K562 (cell line): Measurements from ENCODE around the gene USB1. TPM values are rescaled to one million over a fixed set of nuclear protein-coding genes. Genes with fewer than 3 reads are reported as not detected.

Source experiments
- COPS2 ChIP-seq: fragments of 450-650 bp; conservative IDR thresholded peaks from 2 replicates; pipeline ENCODE4 v1.6.1; 2016; ENCODE audit warnings: mild to moderate bottlenecking, moderate library complexity
- E2F8 ChIP-seq: fragments of 450-650 bp; IDR thresholded peaks from 2 replicates; pipeline ENCODE4 v1.7.1; 2018; ENCODE audit warnings: mild to moderate bottlenecking, low read depth; ENCODE audit not compliant: partially characterized antibody
- ETV1 ChIP-seq: fragments of 450-650 bp; conservative IDR thresholded peaks from 2 replicates; pipeline ENCODE4 v1.6.1; 2016; ENCODE audit warnings: missing genetic modification characterization, control low read depth, low read depth, missing compliant biosample characterization
- FOXO4 ChIP-seq: fragments of 450-650 bp; formaldehyde crosslinking; IDR thresholded peaks from 2 replicates; pipeline ENCODE4 v1.4.0; 2020; ENCODE audit warnings: mild to moderate bottlenecking, moderate library complexity
- GABPB1 ChIP-seq: sonication (generic); formaldehyde crosslinking; IDR thresholded peaks from 2 replicates; pipeline ENCODE4 v1.8.0; 2022; ENCODE audit warnings: mild to moderate bottlenecking, missing genetic modification reagents
- HCFC1 ChIP-seq: IDR thresholded peaks from 2 replicates; pipeline ENCODE4 v1.6.1; 2012; ENCODE audit warnings: low read depth, low read length, improper control_type of control experiment
- HDAC2 ChIP-seq: fragments of 450-650 bp; IDR thresholded peaks from 2 replicates; pipeline ENCODE4 v1.6.1; 2016; ENCODE audit warnings: mild to moderate bottlenecking
- KLF1 ChIP-seq: fragments of 450-650 bp; IDR thresholded peaks from 2 replicates; pipeline ENCODE4 v1.6.1; 2016; ENCODE audit warnings: missing genetic modification characterization, missing compliant biosample characterization
- MAZ ChIP-seq, 2 experiments: fragments of 450-650 bp in 1 of 2; sonication (generic) in 1 of 2; formaldehyde crosslinking; IDR thresholded peaks in 1 of 2; conservative IDR thresholded peaks in 1 of 2; 2 replicates each; pipeline versions ENCODE4 v1.4.0 to v1.5.0; 2020; ENCODE audit warnings: mild to moderate bottlenecking in 1 of 2, missing genetic modification reagents in 1 of 2
- MBD2 ChIP-seq: sonication (generic); IDR thresholded peaks from 2 replicates; pipeline ENCODE4 v1.6.1; 2016; ENCODE audit warnings: low read depth, borderline replicate concordance
- MYC ChIP-seq, 2 experiments: fragments of 250-450 bp in 1 of 2; sonication (Bioruptor Pico) in 1 of 2; IDR thresholded peaks; 2 replicates each; pipeline versions ENCODE4 v1.5.1 to v1.6.1; 2012 to 2021; ENCODE audit warnings: low read depth in 2 of 2, borderline replicate concordance in 1 of 2, improper control_type of control experiment in 1 of 2, low read length in 1 of 2, mild to moderate bottlenecking in 1 of 2, moderate library complexity in 1 of 2
- POLR2A ChIP-seq: fragments of 450-650 bp; conservative IDR thresholded peaks from 2 replicates; pipeline ENCODE4 v1.6.1; 2016
- RAD21 ChIP-seq, 2 experiments: fragments of 250-450 bp in 1 of 2; fragments of 450-650 bp in 1 of 2; sonication (Bioruptor Pico) in 1 of 2; formaldehyde crosslinking in 1 of 2; IDR thresholded peaks in 1 of 2; conservative IDR thresholded peaks in 1 of 2; 2 replicates each; pipeline versions ENCODE4 v1.4.0 to v1.8.0; 2020 to 2022; ENCODE audit warnings: mild to moderate bottlenecking in 2 of 2, moderate library complexity in 1 of 2
- RBM25 ChIP-seq: fragments of 200-400 bp; formaldehyde crosslinking; IDR thresholded peaks from 2 replicates; pipeline ENCODE4 v1.6.1; 2018; ENCODE audit warnings: low read length, low read depth, moderate library complexity; ENCODE audit not compliant: severe bottlenecking
- SMARCA5 ChIP-seq: fragments of 450-650 bp; IDR thresholded peaks from 2 replicates; pipeline ENCODE4 v1.6.1; 2016
- SP1 ChIP-seq: sonication (generic); formaldehyde crosslinking; IDR thresholded peaks from 2 replicates; pipeline ENCODE4 v1.8.1; 2022; ENCODE audit warnings: mild to moderate bottlenecking, missing genetic modification reagents
- UBTF ChIP-seq, 2 experiments: IDR thresholded peaks; 2 replicates each; pipeline ENCODE4 v1.6.1; 2012; ENCODE audit warnings: improper control_type of control experiment in 2 of 2, low read depth in 2 of 2, low read length in 2 of 2, borderline replicate concordance in 1 of 2
- ZNF121 ChIP-seq: sonication (generic); formaldehyde crosslinking; conservative IDR thresholded peaks from 2 replicates; pipeline ENCODE4 v1.8.0; 2022; ENCODE audit warnings: missing genetic modification reagents
- ZNF212 ChIP-seq: fragments of 450-650 bp; formaldehyde crosslinking; IDR thresholded peaks from 2 replicates; pipeline ENCODE4 v1.4.0; 2020; ENCODE audit warnings: mild to moderate bottlenecking
- polyA plus RNA-seq, 8 experiments: library from polyadenylated mRNA; depleted of rRNA in 4 of 8; stranded (reverse) in 5 of 8; unstranded in 3 of 8; fragments of >200 nt; fragmentation: Nextera tagmentation in 2 of 8; fragmentation: Illumina TruSeq in 1 of 8; extraction: Ambion mirVana in 2 of 8; extraction: Trizol in 1 of 8; gene quantifications; 2 replicates each; pipeline versions ENCODE4 v1.2.1 to v1.2.3, GENCODE V29; 2011 to 2014; ENCODE audit warnings: inconsistent platforms in 1 of 8, missing spikeins in 1 of 8
- total RNA-seq, 7 experiments: library from RNA; depleted of rRNA in 6 of 7; stranded (reverse); fragments of >200 nt in 6 of 7; fragmentation: Illumina TruSeq in 2 of 7; extraction: Trizol in 2 of 7; gene quantifications; 2 replicates each; pipeline versions ENCODE4 v1.2.1 to v1.2.3, GENCODE V29; 2011 to 2021; ENCODE audit warnings: low replicate concordance in 1 of 7

Gene USB1
- total and polyA plus RNA-seq, 9 of the 15 experiments (the other 6 are each of a cell fraction or from before 2014, with no cell fraction given): 11.6 to 73.6 (median 19.4) TPM

GRCh38 chr16:58000706-58001676 lies at the start of gene USB1 (continued):
- TF ChIP-seq SMARCA5 (peak; percentile 69; the same call in 1 of the 2 replicates), ZNF121 (0 out of 2 replicates have a peak, but pooled peaks have one; percentile 3), RAD21 (CRISPR knock-in tag; conservative IDR thresholded peaks at IDR 0.05 in 1 of 2, IDR thresholded peaks at IDR 0.05 in 1 of 2) (peak; percentile 71 to 76), UBTF (IDR thresholded peaks at IDR 0.05; ENCODE audit: borderline replicate concordance in 1 of 2, low read depth in 2 of 2, low read length in 2 of 2) (peak in 1 of 2 experiments; percentile 6; a peak in 1 of 4 replicates), ZNF212 (CRISPR knock-in tag) (no peak), KLF1 (tag) (0 out of 2 replicates have a peak, but pooled peaks have one; percentile 33), MYC (IDR thresholded peaks at IDR 0.05; ENCODE audit: low read depth, low read length) (peak; percentile 53; the same call in 1 of the 2 replicates), MYC (CRISPR knock-in tag; IDR thresholded peaks at IDR 0.05; ENCODE audit: borderline replicate concordance, low read depth) (peak; percentile 81; the same call in 1 of the 2 replicates), COPS2 (no peak), SP1 (CRISPR knock-in tag) (peak; percentile 80), MBD2 (peak; percentile 13; the same call in 1 of the 2 replicates), POLR2A (peak; percentile 88), ETV1 (peak; percentile 79), MAZ (CRISPR knock-in tag; conservative IDR thresholded peaks at IDR 0.05 in 1 of 2, IDR thresholded peaks at IDR 0.05 in 1 of 2) (peak; percentile 34 to 45; a peak in 2 of 4 replicates), FOXO4 (no peak), GABPB1 (CRISPR knock-in tag) (peak; percentile 82), HDAC2 (peak; percentile 58), HCFC1 (peak; percentile 39), RBM25 (no peak), E2F8 (peak; percentile 16)
